ENCODE measurements around the gene BAIAP2L2.
"Not testable (repeated sequence)": the region's sequence is repeated elsewhere in the genome, so short reads cannot be mapped to it uniquely, and the experiment has no call there.

The BAIAP2L2 gene, protein sequence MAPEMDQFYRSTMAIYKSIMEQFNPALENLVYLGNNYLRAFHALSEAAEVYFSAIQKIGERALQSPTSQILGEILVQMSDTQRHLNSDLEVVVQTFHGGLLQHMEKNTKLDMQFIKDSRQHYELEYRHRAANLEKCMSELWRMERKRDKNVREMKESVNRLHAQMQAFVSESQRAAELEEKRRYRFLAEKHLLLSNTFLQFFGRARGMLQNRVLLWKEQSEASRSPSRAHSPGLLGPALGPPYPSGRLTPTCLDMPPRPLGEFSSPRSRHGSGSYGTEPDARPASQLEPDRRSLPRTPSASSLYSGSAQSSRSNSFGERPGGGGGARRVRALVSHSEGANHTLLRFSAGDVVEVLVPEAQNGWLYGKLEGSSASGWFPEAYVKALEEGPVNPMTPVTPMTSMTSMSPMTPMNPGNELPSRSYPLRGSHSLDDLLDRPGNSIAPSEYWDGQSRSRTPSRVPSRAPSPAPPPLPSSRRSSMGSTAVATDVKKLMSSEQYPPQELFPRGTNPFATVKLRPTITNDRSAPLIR

GRCh38 chr22:38110008-38110862, at the start of gene BAIAP2L2:
Gene BAIAP2L2 (minus strand): TSS chr22:38110684. CDS start chr22:38110525, 159 bp downstream.
- DNase-seq = no peak

GRCh38 chr22:38155703-38156102, 45.2 kb upstream of the BAIAP2L2 start:
- no peak for DNase-seq

- not testable (repeated sequence) for DNase-seq
Measured at GRCh38 chr22:38154563-38154915, 44.1 kb upstream of the BAIAP2L2 start.

GRCh38 chr22:38153821-38154562, 43.5 kb upstream of the BAIAP2L2 start:
- DNase-seq = no peak

GRCh38 chr22:38151126-38151500, 40.6 kb upstream of the BAIAP2L2 start:
- DNase-seq = no peak

- DNase-seq = no peak
Measured at GRCh38 chr22:38148245-38148644, 37.8 kb upstream of the BAIAP2L2 start.

DNA sequence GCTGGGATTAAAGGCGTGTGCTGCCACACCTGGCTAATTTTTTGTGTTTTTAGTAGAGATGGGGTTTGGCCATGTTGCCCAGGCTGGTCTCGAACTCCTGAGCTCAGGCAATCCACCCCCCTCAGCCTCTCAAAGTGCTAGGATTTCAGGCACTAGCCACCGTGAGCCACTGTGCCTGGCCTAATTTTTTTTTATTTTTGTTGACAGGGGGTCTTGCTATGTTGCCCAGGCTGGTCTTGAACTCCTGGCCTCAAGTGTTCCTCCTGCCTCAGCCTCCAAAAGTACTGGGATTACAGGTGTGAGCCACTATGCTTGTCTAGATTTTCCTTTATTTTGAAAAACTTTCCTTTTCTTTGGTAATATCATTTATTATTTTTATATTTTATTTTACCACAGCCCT, 35.7 kb upstream of the BAIAP2L2 start:
- DNase-seq = not testable (repeated sequence)

- no peak for DNase-seq
Measured at GRCh38 chr22:38144025-38144405, 33.5 kb upstream of the BAIAP2L2 start.

- DNase-seq = no peak
Measured at GRCh38 chr22:38142606-38143005, 32.1 kb upstream of the BAIAP2L2 start.

- no peak for DNase-seq
Measured at GRCh38 chr22:38141217-38141973, 30.9 kb upstream of the BAIAP2L2 start.

- DNase-seq = no peak
Measured at GRCh38 chr22:38139901-38140300, 29.4 kb upstream of the BAIAP2L2 start.

- DNase-seq = no peak
Measured at GRCh38 chr22:38138961-38139360, 28.5 kb upstream of the BAIAP2L2 start.

GRCh38 chr22:38137876-38138687, 27.6 kb upstream of the BAIAP2L2 start:
- no peak for DNase-seq

GRCh38 chr22:38136607-38137006, 26.1 kb upstream of the BAIAP2L2 start:
- DNase-seq = no peak

DNA sequence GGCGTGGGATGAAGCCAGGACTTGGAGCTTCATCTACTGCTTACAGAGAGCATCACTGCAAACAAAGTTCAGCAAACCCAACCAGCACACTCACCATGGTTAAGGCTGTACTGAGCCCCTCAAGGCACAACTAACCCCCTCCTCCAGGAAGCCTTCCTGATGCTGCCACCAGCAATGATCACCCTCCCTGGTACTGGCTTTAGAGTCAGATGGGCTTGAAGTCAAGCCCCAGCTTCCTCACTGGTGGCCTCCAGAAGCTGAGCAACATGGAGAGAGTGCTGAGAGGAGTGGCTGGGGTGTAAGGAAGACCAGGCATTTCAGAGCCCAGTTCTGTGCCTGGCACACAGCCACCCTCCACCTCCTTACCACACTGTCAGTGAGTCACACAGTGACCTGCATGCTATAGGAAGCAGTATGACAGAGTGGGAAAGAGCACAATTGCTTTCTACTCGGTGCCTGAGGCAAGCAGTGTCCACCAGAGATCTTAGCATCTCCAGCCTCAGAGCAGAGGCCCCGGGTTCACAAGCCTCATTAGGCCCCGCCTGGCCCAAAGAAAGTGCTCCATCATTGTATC, 24.7 kb upstream of the BAIAP2L2 start:
- no peak for DNase-seq

GRCh38 chr22:38133331-38133730, 22.8 kb upstream of the BAIAP2L2 start:
- DNase-seq = no peak

DNA sequence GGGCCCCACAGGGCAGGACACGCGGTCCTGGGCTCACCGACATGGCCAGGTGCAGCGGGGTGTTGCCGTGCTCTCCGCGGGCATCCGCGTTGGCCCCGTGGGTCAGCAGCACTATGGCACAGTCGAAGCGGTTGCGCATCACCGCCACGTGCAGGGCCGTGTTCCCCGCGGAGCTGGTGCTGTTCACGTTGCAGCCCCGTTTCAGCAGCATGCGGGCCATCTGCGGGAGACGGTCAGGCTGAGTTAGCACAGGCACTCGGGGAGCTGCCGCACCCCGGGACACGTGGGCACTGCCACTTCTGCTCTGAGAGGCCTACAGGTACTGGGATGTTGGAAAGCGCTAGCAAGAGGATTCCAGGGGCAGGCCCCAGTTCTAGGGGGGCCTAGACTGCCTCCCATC, 22.3 kb upstream of the BAIAP2L2 start:
- DNase-seq = no peak

GRCh38 chr22:38132136-38132535, 21.7 kb upstream of the BAIAP2L2 start:
- DNase-seq = no peak

DNA sequence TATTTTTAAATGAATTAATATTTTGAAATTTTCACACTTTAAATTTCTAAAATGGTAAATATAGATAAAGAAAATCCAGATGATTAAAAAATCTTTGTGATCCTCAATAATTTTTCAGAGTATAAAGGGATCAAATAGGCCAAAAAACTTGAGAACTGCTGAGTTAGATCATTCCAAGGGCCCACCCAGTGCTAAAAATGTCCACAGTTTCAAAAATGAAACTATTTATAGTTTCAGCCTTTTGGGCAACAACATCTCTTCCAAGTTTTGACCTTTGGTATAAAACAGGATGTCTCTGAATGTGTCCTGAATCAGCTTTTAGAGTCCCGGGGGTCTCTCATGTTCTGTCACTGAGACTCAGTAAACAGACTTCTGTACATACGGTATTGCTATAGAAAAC, 20.9 kb upstream of the BAIAP2L2 start:
- no peak for DNase-seq

- no peak for DNase-seq
Measured at GRCh38 chr22:38129856-38130255, 19.4 kb upstream of the BAIAP2L2 start.

DNA sequence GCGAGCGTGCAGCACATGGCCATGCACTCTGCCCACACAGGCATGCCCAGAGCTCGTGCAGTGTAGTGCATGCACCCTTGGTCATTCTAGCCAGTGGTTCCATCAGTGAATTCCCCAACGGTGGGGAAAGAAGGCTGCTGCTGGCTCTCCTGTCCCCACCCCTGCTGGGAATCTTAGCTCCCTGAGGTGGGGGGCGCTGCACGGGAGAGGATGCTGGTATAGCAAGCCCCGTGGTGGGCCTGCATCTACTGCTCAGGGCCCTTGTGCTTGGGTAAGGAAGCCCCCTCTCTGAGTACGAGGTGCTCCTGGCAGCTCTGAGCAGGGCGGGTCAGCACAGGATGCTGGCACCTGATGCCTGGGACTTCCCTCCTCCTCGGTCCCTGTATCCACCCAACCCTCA, 18.5 kb upstream of the BAIAP2L2 start:
- no peak for DNase-seq

Data from cortex of kidney (tissue), 1 donor.